ENCODE measurements around the gene PTPN1. TPM values are rescaled to one million over a fixed set of nuclear protein-coding genes. Genes with fewer than 3 reads are reported as not detected.

The PTPN1 gene
- 10 to 100 TPM; 13.9 to 26.8 (median 21.7) TPM for total RNA-seq
- 10 to 100 TPM; 10.8 to 15.3 (median 13.8) TPM for polyA plus RNA-seq
- long read RNA-seq, donor 1 = 0 reads
- long read RNA-seq, donor 2, full-length matches to known transcripts = 1 of 1 reads
- long read RNA-seq, donor 2, partial matches to known transcripts = 0 of 1 reads
- long read RNA-seq, donor 2, other reads (novel, unspliced or antisense) = 0 of 1 reads
- long read RNA-seq, donor 3, full-length matches to known transcripts = 2 of 2 reads
- long read RNA-seq, donor 3, partial matches to known transcripts = 0 of 2 reads
- long read RNA-seq, donor 3, other reads (novel, unspliced or antisense) = 0 of 2 reads
- long read RNA-seq, donor 4, full-length matches to known transcripts = 1 of 1 reads
- long read RNA-seq, donor 4, partial matches to known transcripts = 0 of 1 reads
- long read RNA-seq, donor 4, other reads (novel, unspliced or antisense) = 0 of 1 reads
- long read RNA-seq, donor 5, partial matches to known transcripts = 5 of 5 reads
- long read RNA-seq, donor 5, other reads (novel, unspliced or antisense) = 0 of 5 reads
- long read RNA-seq, donor 6, full-length matches to known transcripts = 3 of 16 reads
- long read RNA-seq, donor 6, partial matches to known transcripts = 13 of 16 reads
- long read RNA-seq, donor 6, other reads (novel, unspliced or antisense) = 0 of 16 reads
- long read RNA-seq, donor 7, full-length matches to known transcripts = 2 of 2 reads
- long read RNA-seq, donor 7, partial matches to known transcripts = 0 of 2 reads
- long read RNA-seq, donor 7, other reads (novel, unspliced or antisense) = 0 of 2 reads
- long read RNA-seq, donor 8, full-length matches to known transcripts = 1 of 9 reads
- long read RNA-seq, donor 8, partial matches to known transcripts = 8 of 9 reads
- long read RNA-seq, donor 8, other reads (novel, unspliced or antisense) = 0 of 9 reads
- long read RNA-seq, donor 9 = 0 reads
- long read RNA-seq, donor 10, full-length matches to known transcripts = 1 of 1 reads
- long read RNA-seq, donor 10, partial matches to known transcripts = 0 of 1 reads
- long read RNA-seq, donor 10, other reads (novel, unspliced or antisense) = 0 of 1 reads

DNA sequence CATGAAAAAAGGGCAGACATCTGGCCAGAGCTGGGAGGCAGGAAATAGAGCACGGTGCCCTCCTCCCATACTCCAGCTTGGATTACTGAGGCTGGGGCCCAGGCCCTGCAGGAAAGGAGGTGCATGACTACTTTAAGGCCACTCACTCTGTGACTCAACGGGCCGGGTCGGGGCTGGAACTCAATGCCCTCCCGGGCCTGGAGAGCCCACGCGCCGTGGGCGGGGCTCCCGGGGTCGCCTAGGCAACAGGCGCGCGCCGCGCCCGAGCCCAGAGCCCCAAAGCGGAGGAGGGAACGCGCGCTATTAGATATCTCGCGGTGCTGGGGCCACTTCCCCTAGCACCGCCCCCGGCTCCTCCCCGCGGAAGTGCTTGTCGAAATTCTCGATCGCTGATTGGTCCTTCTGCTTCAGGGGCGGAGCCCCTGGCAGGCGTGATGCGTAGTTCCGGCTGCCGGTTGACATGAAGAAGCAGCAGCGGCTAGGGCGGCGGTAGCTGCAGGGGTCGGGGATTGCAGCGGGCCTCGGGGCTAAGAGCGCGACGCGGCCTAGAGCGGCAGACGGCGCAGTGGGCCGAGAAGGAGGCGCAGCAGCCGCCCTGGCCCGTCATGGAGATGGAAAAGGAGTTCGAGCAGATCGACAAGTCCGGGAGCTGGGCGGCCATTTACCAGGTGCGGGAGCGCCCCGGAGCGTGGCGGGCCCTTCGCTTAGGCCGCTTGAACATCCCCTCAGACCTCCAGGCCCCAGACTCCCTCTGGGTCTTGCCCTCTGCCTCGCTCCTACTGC lies at the start of gene PTPN1:
PTPN1 (plus strand) TSS at position 461 of the 783 bp plus-strand sequence; CDS start at position 606, 145 bp downstream.
- TF ChIP-seq EP300 (IDR thresholded peaks at IDR 0.05) (no peak), CTCF (IDR thresholded peaks at IDR 0.05) (peak in 1 of 7 experiments; percentile 36), POLR2A (IDR thresholded peaks at IDR 0.05) (peak in 2 of 4 donors; percentile 94), POLR2AphosphoS5 (IDR thresholded peaks at IDR 0.05) (peak; percentile 98 to 100 (median 99))
- H3K4me1 ChIP-seq = peaks cover 37 to 51% (median 42%) of the 10 kb centered on the region in 4 donors
- H3K27me3 ChIP-seq = no peaks in the 10 kb centered on the region
- H3K9me3 ChIP-seq = no peaks in the 10 kb centered on the region
- intact Hi-C loops (cut with DNase I; ENCODE audit: low total_unique reads) = loop anchor here (10.0 kb wide), 1 partner anchor 65 kb away; no protein-coding TSS in a partner anchor
- peak; percentile 99 for DNase-seq
- peak within 1 kb of the TSS; percentile 87 to 98 (median 93) for H3K27ac ChIP-seq
- H3K36me3 ChIP-seq = no peaks in the 10 kb centered on the region
- peak within 1 kb of the TSS; percentile 78 to 99 (median 93) for H3K4me3 ChIP-seq
- WGBS, 5 donors = 0 to 1% (median 0%) methylated on average over 50 to 64 of the region's 64 CpGs

DNA sequence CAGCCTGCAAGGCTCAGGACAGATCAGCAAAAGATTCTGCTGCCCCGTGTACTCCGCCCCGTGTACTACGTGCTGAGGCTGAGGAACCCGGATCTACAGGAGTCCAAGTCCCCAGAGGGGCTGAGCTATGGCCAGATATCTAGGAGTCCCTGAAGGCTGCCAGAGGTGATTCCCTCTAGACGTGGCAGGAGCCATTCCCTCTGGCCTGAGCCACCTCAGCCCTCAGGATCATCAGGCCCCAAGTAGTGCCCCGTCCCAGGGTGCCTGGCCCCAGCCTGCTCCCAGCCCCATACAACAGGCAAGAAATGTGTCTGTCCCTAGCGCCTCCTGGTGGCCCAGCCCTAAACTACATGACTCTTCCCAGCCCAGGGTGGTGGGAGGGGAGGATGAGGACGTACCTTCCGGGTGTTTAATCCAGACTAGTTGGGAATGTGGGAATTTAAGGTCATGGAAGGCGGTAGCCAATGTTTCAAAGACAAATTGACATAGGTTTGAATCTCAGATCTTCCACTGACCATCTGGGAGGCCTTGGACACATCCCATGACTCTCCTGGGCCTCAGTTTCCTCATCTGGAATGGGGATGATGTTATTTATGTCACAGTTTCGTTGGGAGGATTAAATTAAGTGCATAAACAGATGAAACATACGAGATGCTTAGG lies 49.4 kb upstream of the PTPN1 start:
- Histone ChIP-seq H3K36me3 (no peaks in the 10 kb centered on the region), H3K9me3 (no peaks in the 10 kb centered on the region), H3K4me1 (peaks cover 22 to 39% (median 32%) of the 10 kb centered on the region in 4 donors), H3K27ac (peak overlapping the region in 4 of 5 donors; percentile 39 to 80 (median 66)), H3K27me3 (no peaks in the 10 kb centered on the region), H3K4me3 (no peak overlapping the region)
- peak; percentile 91 to 93 for DNase-seq
- TF ChIP-seq POLR2A (IDR thresholded peaks at IDR 0.05) (no peak), CTCF (IDR thresholded peaks at IDR 0.05) (peak in 5 of 7 experiments; percentile 89 to 99 (median 94)), EP300 (IDR thresholded peaks at IDR 0.05) (no peak), POLR2AphosphoS5 (IDR thresholded peaks at IDR 0.05) (peak in 2 of 3 donors; percentile 41 to 87)
- WGBS, 5 donors = 12 to 25% (median 19%) methylated on average over 12 to 13 of the region's 13 CpGs
- intact Hi-C loops (cut with DNase I; ENCODE audit: low total_unique reads) = no loop called here

GRCh38 chr20:50462093-50462690 lies 48.0 kb upstream of the PTPN1 start:
- no peaks in the 10 kb centered on the region for H3K9me3 ChIP-seq
- DNase-seq = no peak
- peaks cover 11 to 25% (median 19%) of the 10 kb centered on the region in 4 donors for H3K4me1 ChIP-seq
- H3K4me3 ChIP-seq = no peak overlapping the region
- TF ChIP-seq POLR2AphosphoS5 (IDR thresholded peaks at IDR 0.05) = no peak
- no peak for TF ChIP-seq CTCF (IDR thresholded peaks at IDR 0.05)
- TF ChIP-seq POLR2A (IDR thresholded peaks at IDR 0.05) = no peak
- no peak for TF ChIP-seq EP300 (IDR thresholded peaks at IDR 0.05)
- 72 to 79% (median 73%) methylated on average over 10 of the region's 10 CpGs for WGBS, 5 donors
- H3K27me3 ChIP-seq = no peaks in the 10 kb centered on the region
- peak overlapping the region in 1 of 5 donors; percentile 80 for H3K27ac ChIP-seq
- intact Hi-C loops (cut with DNase I; ENCODE audit: low total_unique reads) = loop anchor here (2.0 kb wide), 1 partner anchor 275 kb away; no protein-coding TSS in a partner anchor
- H3K36me3 ChIP-seq = no peaks in the 10 kb centered on the region

Measured in stomach (tissue), 19 donors.